Hepatocyte (in vitro differentiated cells): ENCODE results near the gene SLC13A5. TPM values are rescaled to one million over a fixed set of nuclear protein-coding genes. Genes with fewer than 3 reads are reported as not detected.

Experiments used
- DNase-seq: peaks from one replicate; pipeline ENCODE4 v3.0.0-alpha.2; 2016; ENCODE audit warnings: low spot score
- H2AFZ ChIP-seq: fragments of 200-600 bp; sonication (generic); 2 replicates; pipeline ENCODE4 v1.6.0; 2016; ENCODE audit warnings: antibody characterized with exemption, mild to moderate bottlenecking
- H3K27ac ChIP-seq: fragments of 200-600 bp; sonication (generic); 2 replicates; pipeline ENCODE4 v1.5.1; 2016; ENCODE audit warnings: mild to moderate bottlenecking
- H3K27me3 ChIP-seq: fragments of 200-600 bp; sonication (generic); 2 replicates; pipeline ENCODE4 v1.6.1; 2016
- H3K36me3 ChIP-seq: fragments of 200-600 bp; sonication (generic); replicated peaks from 2 replicates; pipeline ENCODE4 v1.5.1; 2016; ENCODE audit warnings: low read depth; ENCODE audit not compliant: insufficient read depth
- H3K4me1 ChIP-seq: fragments of 200-600 bp; sonication (generic); 2 replicates; pipeline ENCODE4 v1.5.1; 2016; ENCODE audit warnings: mild to moderate bottlenecking, moderate library complexity; ENCODE audit not compliant: insufficient read depth
- H3K4me2 ChIP-seq: fragments of 200-600 bp; sonication (generic); 2 replicates; pipeline ENCODE4 v1.6.0; 2016
- H3K4me3 ChIP-seq: fragments of 200-600 bp; sonication (generic); 2 replicates; pipeline ENCODE4 v1.5.1; 2016; ENCODE audit warnings: mild to moderate bottlenecking
- H3K79me2 ChIP-seq: fragments of 200-600 bp; sonication (generic); 2 replicates; pipeline ENCODE4 v1.6.0; 2017; ENCODE audit warnings: mild to moderate bottlenecking
- H3K9me2 ChIP-seq: fragments of 200-600 bp; sonication (generic); replicated peaks from 2 replicates; pipeline ENCODE4 v1.6.0; 2017; ENCODE audit warnings: mild to moderate bottlenecking; ENCODE audit not compliant: insufficient read depth
- H3K9me3 ChIP-seq: fragments of 200-600 bp; sonication (generic); 2 replicates; pipeline ENCODE4 v1.5.1; 2016; ENCODE audit warnings: low read depth, mild to moderate bottlenecking
- H4K20me1 ChIP-seq: fragments of 200-600 bp; sonication (generic); 2 replicates; pipeline ENCODE4 v1.6.0; 2016; ENCODE audit warnings: mild to moderate bottlenecking; ENCODE audit not compliant: insufficient read depth, poor library complexity, severe bottlenecking
- EZH2 ChIP-seq: fragments of 200-600 bp; sonication (generic); IDR thresholded peaks from 2 replicates; pipeline ENCODE4 v1.6.1; 2016; ENCODE audit warnings: antibody characterized with exemption, mild to moderate bottlenecking, borderline replicate concordance
- EZH2phosphoT487 ChIP-seq: fragments of 200-600 bp; sonication (generic); IDR thresholded peaks from one replicate; pipeline ENCODE4 v1.6.1; 2018; ENCODE audit warnings: antibody characterized with exemption, mild to moderate bottlenecking, low read depth, moderate library complexity; ENCODE audit not compliant: unreplicated experiment, severe bottlenecking
- WGBS: methylation state at CpG from one replicate; pipeline ENCODE4 v1.1.6; 2016; ENCODE audit warnings: low lambda C conversion rate; ENCODE audit errors: missing lambda C conversion rate; 5-methylcytosine and 5-hydroxymethylcytosine counted together
- polyA plus RNA-seq: library from polyadenylated mRNA; unstranded; fragments of >200 nt; fragmentation: Nextera tagmentation; extraction: Ambion mirVana; gene quantifications from 2 replicates; pipeline ENCODE4 v1.2.1, GENCODE V29; 2016
- total RNA-seq: library from RNA; depleted of rRNA; stranded (reverse); fragments of >200 nt; gene quantifications from 2 replicates; pipeline ENCODE4 v1.2.3, GENCODE V29; 2014
- TF ChIP-seq, protein P1 (sequence below): fragments of 200-600 bp; sonication (generic); IDR thresholded peaks from 2 replicates; pipeline ENCODE4 v1.5.1; 2016; ENCODE audit warnings: antibody characterized with exemption, mild to moderate bottlenecking; ENCODE audit not compliant: poor library complexity

Gene SLC13A5
- total and polyA plus RNA-seq, 2 experiments from 2014 or later: 7.3 to 18.5 TPM

- H3K4me2 ChIP-seq: no peak overlapping the region
- DNase-seq: no peak
- no peak overlapping the region for H2AFZ ChIP-seq
- no peaks in the 10 kb centered on the region for H3K79me2 ChIP-seq
- no peak overlapping the region for H3K27ac ChIP-seq
- TF ChIP-seq EZH2 (no peak), EZH2phosphoT487 (no peak)
- TF ChIP-seq, protein P1, sequence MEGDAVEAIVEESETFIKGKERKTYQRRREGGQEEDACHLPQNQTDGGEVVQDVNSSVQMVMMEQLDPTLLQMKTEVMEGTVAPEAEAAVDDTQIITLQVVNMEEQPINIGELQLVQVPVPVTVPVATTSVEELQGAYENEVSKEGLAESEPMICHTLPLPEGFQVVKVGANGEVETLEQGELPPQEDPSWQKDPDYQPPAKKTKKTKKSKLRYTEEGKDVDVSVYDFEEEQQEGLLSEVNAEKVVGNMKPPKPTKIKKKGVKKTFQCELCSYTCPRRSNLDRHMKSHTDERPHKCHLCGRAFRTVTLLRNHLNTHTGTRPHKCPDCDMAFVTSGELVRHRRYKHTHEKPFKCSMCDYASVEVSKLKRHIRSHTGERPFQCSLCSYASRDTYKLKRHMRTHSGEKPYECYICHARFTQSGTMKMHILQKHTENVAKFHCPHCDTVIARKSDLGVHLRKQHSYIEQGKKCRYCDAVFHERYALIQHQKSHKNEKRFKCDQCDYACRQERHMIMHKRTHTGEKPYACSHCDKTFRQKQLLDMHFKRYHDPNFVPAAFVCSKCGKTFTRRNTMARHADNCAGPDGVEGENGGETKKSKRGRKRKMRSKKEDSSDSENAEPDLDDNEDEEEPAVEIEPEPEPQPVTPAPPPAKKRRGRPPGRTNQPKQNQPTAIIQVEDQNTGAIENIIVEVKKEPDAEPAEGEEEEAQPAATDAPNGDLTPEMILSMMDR: no peak
- H3K36me3 ChIP-seq: no peaks in the 10 kb centered on the region
- peaks cover 5% of the 10 kb centered on the region for H3K4me1 ChIP-seq
- H3K9me3 ChIP-seq: no peaks in the 10 kb centered on the region
- no peaks in the 10 kb centered on the region for H4K20me1 ChIP-seq
- no peaks in the 10 kb centered on the region for H3K9me2 ChIP-seq
- H3K27me3 ChIP-seq: no peaks in the 10 kb centered on the region
- H3K4me3 ChIP-seq: no peak overlapping the region
- 89% methylated on average over 4 of the region's 4 CpGs for WGBS
These were observed 27.1 kb downstream of the SLC13A5 start for GRCh38 chr17:6686026-6686425.

- Histone ChIP-seq H3K27me3 (no peaks in the 10 kb centered on the region), H3K36me3 (no peaks in the 10 kb centered on the region), H3K4me2 (no peak overlapping the region), H4K20me1 (no peaks in the 10 kb centered on the region), H3K9me2 (no peaks in the 10 kb centered on the region), H3K79me2 (no peaks in the 10 kb centered on the region), H3K4me1 (peaks cover 3% of the 10 kb centered on the region), H2AFZ (no peak overlapping the region), H3K27ac (no peak overlapping the region), H3K9me3 (no peaks in the 10 kb centered on the region), H3K4me3 (no peak overlapping the region)
- WGBS: 80% methylated on average over 14 of the region's 14 CpGs
- TF ChIP-seq EZH2phosphoT487: no peak
- TF ChIP-seq, protein P1: no peak
- no peak for TF ChIP-seq EZH2
- no peak for DNase-seq
These were observed 28.0 kb downstream of the SLC13A5 start for GRCh38 chr17:6684881-6685767.

GRCh38 chr17:6684460-6684783 is 28.7 kb downstream of the SLC13A5 start:
- Histone ChIP-seq H3K4me3 (no peak overlapping the region), H3K9me2 (no peaks in the 10 kb centered on the region), H3K4me2 (no peak overlapping the region), H3K27me3 (no peaks in the 10 kb centered on the region), H2AFZ (no peak overlapping the region), H4K20me1 (no peaks in the 10 kb centered on the region), H3K36me3 (no peaks in the 10 kb centered on the region), H3K79me2 (no peaks in the 10 kb centered on the region), H3K27ac (no peak overlapping the region), H3K4me1 (peaks cover 3% of the 10 kb centered on the region), H3K9me3 (no peaks in the 10 kb centered on the region)
- TF ChIP-seq, protein P1: no peak
- TF ChIP-seq EZH2phosphoT487 (no peak), EZH2 (no peak)
- no peak for DNase-seq
- WGBS: 55% methylated on average over 7 of the region's 7 CpGs
